Measurements from ENCODE around the gene KXD1. TPM values are rescaled to one million over a fixed set of nuclear protein-coding genes. Genes with fewer than 3 reads are reported as not detected.

KXD1 gene
- total RNA-seq, 6 donors from 2014 or later: 69.6 to 333 (median 103) TPM

DNA sequence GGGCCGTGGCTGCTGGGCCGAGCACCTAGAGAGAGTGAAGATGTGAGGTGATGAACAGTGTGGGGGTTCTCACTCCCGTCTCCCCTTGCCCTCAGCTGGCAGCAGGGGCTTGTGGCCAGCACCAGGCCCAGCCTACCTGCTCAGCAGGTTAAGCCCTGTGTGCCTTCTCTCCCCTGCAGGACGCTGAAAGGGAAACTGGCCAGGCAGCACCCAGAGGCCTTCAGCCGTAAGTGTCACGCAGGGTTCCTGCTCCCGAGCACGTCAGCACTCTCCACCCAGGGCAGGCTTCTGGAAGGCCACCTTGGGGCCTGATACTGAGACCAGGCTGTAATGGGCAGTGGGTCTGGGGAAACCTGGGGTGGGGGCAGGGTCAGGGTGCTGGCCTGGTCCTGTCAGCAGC lies 9.3 kb downstream of the KXD1 start:
- Histone ChIP-seq H3K9me3 (no peaks in the 10 kb centered on the region), H3K27ac (no peak overlapping the region), H3K4me1 (peaks cover 3 to 8% (median 4%) of the 10 kb centered on the region in 4 donors), H3K36me3 (peaks cover 32 to 74% (median 66%) of the 10 kb centered on the region in 4 donors), H3K4me3 (no peak overlapping the region), H3K27me3 (no peaks in the 10 kb centered on the region)
- TF ChIP-seq EP300 (IDR thresholded peaks at IDR 0.05) (no peak), POLR2A (IDR thresholded peaks at IDR 0.05) (no peak), POLR2AphosphoS5 (IDR thresholded peaks at IDR 0.05) (no peak), CTCF (IDR thresholded peaks at IDR 0.05) (no peak)
- ATAC-seq (ENCODE audit: low FRiP score in 2 of 2): no peak
- DNase-seq: peak in 1 of 2 donors; percentile 51
- WGBS, 2 donors: 96 to 100% methylated on average over 4 to 8 of the region's 8 CpGs

DNA sequence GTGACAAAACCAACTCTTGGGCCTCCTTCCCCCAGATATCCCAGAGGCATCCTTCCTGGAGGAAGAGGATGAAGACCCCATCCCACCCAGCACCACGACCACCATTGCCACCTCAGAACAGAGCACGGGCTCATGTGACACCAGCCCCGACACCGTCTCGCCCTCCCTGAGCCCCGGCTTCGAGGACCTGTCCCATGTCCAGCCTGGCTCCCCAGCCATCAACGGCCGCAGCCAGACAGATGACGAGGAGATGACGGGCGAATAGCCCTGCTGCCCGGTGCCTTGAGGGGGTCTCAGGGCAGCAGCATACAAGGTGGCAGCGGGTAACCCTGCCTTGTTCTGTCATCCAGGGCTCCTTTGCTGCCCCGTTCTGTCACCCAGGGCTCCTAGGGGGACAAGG lies 10.7 kb downstream of the KXD1 start:
- H3K27ac ChIP-seq: no peak overlapping the region
- 92 to 96% methylated on average over 11 to 15 of the region's 15 CpGs for WGBS, 2 donors
- peaks cover 14 to 22% (median 16%) of the 10 kb centered on the region in 4 donors for H3K4me1 ChIP-seq
- H3K36me3 ChIP-seq: peaks cover 32 to 65% (median 59%) of the 10 kb centered on the region in 4 donors
- no peak overlapping the region for H3K4me3 ChIP-seq
- H3K27me3 ChIP-seq: no peaks in the 10 kb centered on the region
- DNase-seq (peak in 1 of 2 donors; percentile 76), ATAC-seq (ENCODE audit: low FRiP score in 2 of 2) (no peak)
- H3K9me3 ChIP-seq: no peaks in the 10 kb centered on the region
- TF ChIP-seq EP300 (IDR thresholded peaks at IDR 0.05) (no peak), CTCF (IDR thresholded peaks at IDR 0.05) (no peak), POLR2AphosphoS5 (IDR thresholded peaks at IDR 0.05) (no peak)

DNA sequence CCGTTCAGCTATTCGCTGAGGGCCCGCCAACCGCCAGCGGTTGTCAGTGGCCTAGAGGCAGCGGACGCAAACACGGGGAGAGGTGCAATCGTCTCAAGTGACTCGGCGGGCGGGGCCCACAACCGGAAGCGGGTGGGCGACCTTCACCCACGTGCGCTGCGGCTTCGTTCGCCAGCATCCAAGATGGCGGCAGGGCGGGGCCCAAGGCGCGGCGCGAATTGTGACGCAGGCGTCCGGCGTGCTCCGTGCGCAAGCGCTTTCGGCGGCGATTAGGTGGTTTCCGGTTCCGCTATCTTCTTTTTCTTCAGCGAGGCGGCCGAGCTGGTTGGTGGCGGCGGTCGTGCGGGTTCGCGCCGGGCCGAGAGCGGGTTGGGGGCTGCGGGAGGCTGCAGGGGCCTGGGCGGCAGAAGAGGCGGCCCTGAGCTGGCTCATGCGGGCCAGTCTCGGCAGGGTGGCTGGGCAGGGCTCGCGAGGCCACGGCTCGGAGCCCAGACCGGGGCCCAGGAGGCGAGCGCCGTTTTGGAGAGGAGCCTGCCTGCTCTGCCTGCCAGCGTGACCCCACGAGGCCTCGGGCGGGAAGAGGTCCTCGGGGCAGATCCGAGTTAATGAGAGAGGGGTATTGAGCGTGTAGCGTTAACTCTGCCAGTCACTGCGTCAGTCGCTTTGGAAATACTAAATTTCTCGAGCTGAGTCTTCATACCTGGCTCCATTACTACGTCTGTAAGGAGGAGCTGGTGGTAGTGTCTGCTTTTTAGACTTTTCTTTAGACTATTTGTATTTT lies 14.1 kb downstream of the KXD1 start, which contains the start of gene UBA52:
TSS of gene UBA52 (plus strand) at position 294 of the 781 bp plus-strand sequence. CDS start 1,444 bp downstream, outside the sequence.
- WGBS, 2 donors: 0% methylated on average over 6 to 45 of the region's 75 CpGs

DNA sequence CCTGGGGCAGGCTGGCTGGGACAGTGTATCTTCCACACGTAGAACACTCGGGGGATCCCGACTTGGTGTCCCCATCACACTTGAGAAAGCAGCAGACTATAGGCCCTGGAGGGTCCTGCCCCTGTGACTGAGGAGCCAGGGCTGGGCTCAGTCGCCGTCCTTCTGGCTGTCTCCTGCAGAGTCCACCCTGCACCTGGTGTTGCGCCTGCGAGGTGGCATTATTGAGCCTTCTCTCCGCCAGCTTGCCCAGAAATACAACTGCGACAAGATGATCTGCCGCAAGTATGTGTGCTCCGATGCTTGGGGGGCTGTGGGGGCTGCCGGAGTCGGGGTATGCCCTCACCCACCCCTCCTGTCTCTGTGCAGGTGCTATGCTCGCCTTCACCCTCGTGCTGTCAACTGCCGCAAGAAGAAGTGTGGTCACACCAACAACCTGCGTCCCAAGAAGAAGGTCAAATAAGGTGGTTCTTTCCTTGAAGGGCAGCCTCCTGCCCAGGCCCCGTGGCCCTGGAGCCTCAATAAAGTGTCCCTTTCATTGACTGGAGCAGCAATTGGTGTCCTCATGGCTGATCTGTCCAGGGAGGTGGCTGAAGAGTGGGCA lies 17.1 kb downstream of the KXD1 start:
- H3K4me1 ChIP-seq: peaks cover 18 to 24% (median 20%) of the 10 kb centered on the region in 4 donors
- H3K4me3 ChIP-seq: no peak overlapping the region
- H3K36me3 ChIP-seq: peaks cover 11 to 56% (median 36%) of the 10 kb centered on the region in 4 donors
- DNase-seq (peak in 1 of 2 donors; percentile 41), ATAC-seq (ENCODE audit: low FRiP score in 2 of 2) (no peak)
- H3K27me3 ChIP-seq: no peaks in the 10 kb centered on the region
- H3K27ac ChIP-seq: no peak overlapping the region
- WGBS, 2 donors: 94 to 95% methylated on average over 5 to 18 of the region's 18 CpGs
- H3K9me3 ChIP-seq: no peaks in the 10 kb centered on the region
- TF ChIP-seq POLR2AphosphoS5 (IDR thresholded peaks at IDR 0.05) (no peak), POLR2A (IDR thresholded peaks at IDR 0.05) (no peak), EP300 (IDR thresholded peaks at IDR 0.05) (no peak)

More for the DNA sequence above, 14.1 kb downstream of the KXD1 start, which contains the start of gene UBA52:
- TF ChIP-seq POLR2AphosphoS5 (IDR thresholded peaks at IDR 0.05): peak; percentile 93 to 95
- TF ChIP-seq CTCF (IDR thresholded peaks at IDR 0.05): peak in 4 of 6 experiments; percentile 14 to 44 (median 31)
- peak in 3 of 4 donors; percentile 49 to 94 (median 74) for TF ChIP-seq POLR2A (IDR thresholded peaks at IDR 0.05)
- peak in 1 of 4 donors; percentile 89 for TF ChIP-seq EP300 (IDR thresholded peaks at IDR 0.05)
- Histone ChIP-seq H3K36me3 (peaks cover 26 to 65% (median 57%) of the 10 kb centered on the region in 4 donors), H3K4me1 (peaks cover 18 to 24% (median 20%) of the 10 kb centered on the region in 4 donors), H3K9me3 (no peaks in the 10 kb centered on the region), H3K27ac (peak within 1 kb of the TSS; percentile 89 to 93 (median 90)), H3K27me3 (no peaks in the 10 kb centered on the region), H3K4me3 (peak within 1 kb of the TSS; percentile 70 to 98 (median 84))
- ATAC-seq (ENCODE audit: low FRiP score in 2 of 2) (peak; percentile 96 to 97), DNase-seq (peak; percentile 98 to 100)

DNA sequence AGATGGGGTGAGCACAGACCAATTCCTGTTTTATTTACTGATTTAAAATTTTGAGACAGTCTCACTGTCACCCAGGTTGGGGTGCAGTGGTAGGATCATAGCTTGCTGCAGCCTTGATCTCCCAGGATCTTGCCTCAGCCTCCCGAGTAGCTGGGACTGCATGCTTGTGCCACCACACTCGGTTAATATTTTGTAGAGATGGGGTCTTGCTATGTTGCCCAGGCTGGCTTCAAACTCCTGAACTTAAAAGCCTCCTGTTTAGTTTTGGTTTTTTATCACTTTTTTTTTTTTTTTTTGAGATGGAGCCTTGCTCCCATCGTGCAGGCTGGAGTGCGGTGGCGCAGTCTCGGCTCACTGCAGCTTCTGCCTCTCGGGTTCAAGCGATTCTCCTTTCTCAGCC lies 18.7 kb downstream of the KXD1 start:
- H3K9me3 ChIP-seq: no peaks in the 10 kb centered on the region
- 97 to 98% methylated on average over 7 to 8 of the region's 8 CpGs for WGBS, 2 donors
- TF ChIP-seq CTCF (IDR thresholded peaks at IDR 0.05) (no peak), EP300 (IDR thresholded peaks at IDR 0.05) (no peak), POLR2A (IDR thresholded peaks at IDR 0.05) (no peak), POLR2AphosphoS5 (IDR thresholded peaks at IDR 0.05) (no peak)

More for the DNA sequence above, 18.7 kb downstream of the KXD1 start:
- no peak overlapping the region for H3K27ac ChIP-seq
- peaks cover 14 to 17% (median 17%) of the 10 kb centered on the region in 4 donors for H3K4me1 ChIP-seq
- ATAC-seq (ENCODE audit: low FRiP score in 2 of 2) (no peak), DNase-seq (no peak)
- no peak overlapping the region for H3K4me3 ChIP-seq
- no peaks in the 10 kb centered on the region for H3K27me3 ChIP-seq
- H3K36me3 ChIP-seq: peaks cover 11 to 56% (median 36%) of the 10 kb centered on the region in 4 donors
